K562 (cell line): ENCODE measurements around the gene PSMD11. TPM values are rescaled to one million over a fixed set of nuclear protein-coding genes. Genes with fewer than 3 reads are reported as not detected.

ENCODE experiments used
- ATAC-seq: fragments of 200-7000 bp; cut with Tn5 transposase; 3 replicates; pipeline ENCODE4 v1.9.1; 2020; ENCODE audit warnings: moderate library complexity
- BruUV-seq: library from RNA; stranded (reverse); fragments of 400-500 nt; replicated peaks from 2 replicates; lab custom pipeline; 2021; lab: Mats Ljungman, UMichigan
- CTCF ChIA-PET: fragments of 300-600 bp; formaldehyde crosslinking; extraction: SDS; loops from one replicate; lab custom pipeline; 2021; ENCODE audit warnings: low intra/inter-chr PET ratio; lab: Yijun Ruan, JAX
- POLR2A ChIA-PET: fragments of 300-600, 350-650 bp; sonication (Branson Sonifier 250); formaldehyde crosslinking; extraction: SDS; loops from one replicate; lab custom pipeline; 2021; ENCODE audit warnings: antibody characterized with exemption, inconsistent platforms; lab: Yijun Ruan, JAX
- DNase-seq, 4 experiments: peaks; one replicate each; pipeline versions ENCODE4 v3.0.0 to v3.0.0-alpha.2; 2011 to 2018; ENCODE audit warnings: low spot score in 3 of 4, mixed read lengths in 3 of 4; ENCODE audit errors: extremely low read depth in 1 of 4
- FAIRE-seq: peaks from 2 replicates; lab custom pipeline; 2011; peaks lifted over from hg19 to GRCh38; lab: Jason Lieb, UNC
- H2AFZ ChIP-seq: 2 replicates; pipeline ENCODE4 v1.6.0; 2011; ENCODE audit warnings: low read depth, low read length, control low read depth, inconsistent platforms
- H3K27ac ChIP-seq: fragments of 200-600 bp; 3 replicates; pipeline ENCODE4 v1.8.0; 2011; ENCODE audit warnings: low read depth, mild to moderate bottlenecking, control low read depth, inconsistent platforms, low read length, moderate library complexity, mixed read lengths; ENCODE audit errors: extremely low read depth
- H3K27me3 ChIP-seq, 2 experiments: fragments of 300-600 bp in 1 of 2; 2 replicates in 1 of 2; 3 replicates in 1 of 2; pipeline versions ENCODE4 v1.6.0 to v1.8.0; 2011; ENCODE audit warnings: inconsistent platforms in 2 of 2, low read length in 2 of 2, mild to moderate bottlenecking in 1 of 2, mixed read lengths in 1 of 2, moderate library complexity in 1 of 2; ENCODE audit not compliant: control insufficient read depth in 2 of 2, insufficient read depth in 2 of 2
- H3K36me3 ChIP-seq: fragments of 300-600 bp; 3 replicates; pipeline ENCODE4 v1.8.0; 2011; ENCODE audit warnings: mild to moderate bottlenecking, low read length, inconsistent platforms; ENCODE audit not compliant: control insufficient read depth, insufficient read depth
- H3K4me1 ChIP-seq, 2 experiments: fragments of 200-600 bp in 1 of 2; replicated peaks in 1 of 2; 2 replicates in 1 of 2; 3 replicates in 1 of 2; pipeline versions ENCODE4 v1.5.1 to v1.8.0; 2011; ENCODE audit warnings: inconsistent platforms in 2 of 2, low read length in 2 of 2, mild to moderate bottlenecking in 1 of 2, mixed read lengths in 1 of 2, moderate library complexity in 1 of 2; ENCODE audit not compliant: control insufficient read depth in 2 of 2, insufficient read depth in 2 of 2
- H3K4me2 ChIP-seq: 2 replicates; pipeline ENCODE4 v1.6.1; 2011; ENCODE audit warnings: low read length, control low read depth, inconsistent platforms, mixed read lengths; ENCODE audit not compliant: insufficient read depth
- H3K4me3 ChIP-seq: fragments of 200-600 bp; sonication (generic), shearing (Covaris generic); 2 replicates; pipeline ENCODE4 v1.5.1; 2016; ENCODE audit warnings: control low read depth, inconsistent platforms
- H3K79me2 ChIP-seq: fragments of 200-600 bp; 3 replicates; pipeline ENCODE4 v1.8.0; 2011; ENCODE audit warnings: low read length, inconsistent platforms; ENCODE audit not compliant: control insufficient read depth, insufficient read depth
- H3K9ac ChIP-seq, 2 experiments: 2 replicates each; pipeline versions ENCODE4 v1.6.0 to v1.6.1; 2011; ENCODE audit warnings: low read depth in 2 of 2, low read length in 2 of 2, control low read depth in 1 of 2, inconsistent platforms in 1 of 2, mild to moderate bottlenecking in 1 of 2, mixed read lengths in 1 of 2; ENCODE audit not compliant: insufficient read depth in 1 of 2
- H3K9me1 ChIP-seq: one replicate; pipeline ENCODE4 v1.6.0; 2011; ENCODE audit warnings: inconsistent platforms, mild to moderate bottlenecking, low read length, moderate library complexity; ENCODE audit not compliant: control insufficient read depth, insufficient read depth
- H3K9me3 ChIP-seq: replicated peaks from 2 replicates; pipeline ENCODE4 v1.5.1; 2011; ENCODE audit warnings: low read depth, low read length, inconsistent platforms; ENCODE audit not compliant: control insufficient read depth, insufficient read depth
- H4K20me1 ChIP-seq: replicated peaks from 2 replicates; pipeline ENCODE4 v1.6.1; 2011; ENCODE audit warnings: low read length, inconsistent platforms, mixed read lengths; ENCODE audit not compliant: control insufficient read depth, insufficient read depth
- BMI1 ChIP-seq: fragments of 150-350 bp; IDR thresholded peaks from 2 replicates; pipeline ENCODE4 v1.6.1; 2014; ENCODE audit warnings: low read length
- CBX8 ChIP-seq: fragments of 200-600 bp; sonication (generic); IDR thresholded peaks from 2 replicates; pipeline ENCODE4 v1.6.1; 2012; ENCODE audit warnings: borderline replicate concordance, mixed run types, low read depth, mild to moderate bottlenecking, moderate library complexity, mixed read lengths, low read length, control low read depth, inconsistent platforms; ENCODE audit not compliant: poor library complexity, severe bottlenecking; ENCODE audit errors: extremely low read depth
- CHD2 ChIP-seq: IDR thresholded peaks from 2 replicates; pipeline ENCODE4 v1.6.1; 2011; ENCODE audit warnings: low read depth, low read length
- COPS2 ChIP-seq: fragments of 450-650 bp; conservative IDR thresholded peaks from 2 replicates; pipeline ENCODE4 v1.6.1; 2016; ENCODE audit warnings: mild to moderate bottlenecking, moderate library complexity
- FOSL1 ChIP-seq: fragments of 200-800 bp; sonication (Bioruptor generic); conservative IDR thresholded peaks from 2 replicates; pipeline ENCODE4 v1.6.1; 2016; ENCODE audit warnings: missing genetic modification characterization, missing compliant biosample characterization
- HEY1 ChIP-seq: fragments of 250-450 bp; sonication (Bioruptor Pico); IDR thresholded peaks from 2 replicates; pipeline ENCODE4 v1.5.0; 2020; ENCODE audit warnings: mild to moderate bottlenecking, moderate library complexity, borderline replicate concordance
- KLF13 ChIP-seq: fragments of 450-650 bp; IDR thresholded peaks from 2 replicates; pipeline ENCODE4 v1.6.1; 2016; ENCODE audit warnings: missing genetic modification characterization, low read depth, mild to moderate bottlenecking, missing compliant biosample characterization, moderate library complexity, borderline replicate concordance
- MIER1 ChIP-seq: fragments of 450-650 bp; IDR thresholded peaks from 2 replicates; pipeline ENCODE4 v1.6.1; 2016; ENCODE audit warnings: antibody characterized with exemption, mild to moderate bottlenecking, low read depth
- PCBP1 ChIP-seq: fragments of 200-400 bp; formaldehyde crosslinking; IDR thresholded peaks from 2 replicates; pipeline ENCODE4 v1.6.1; 2018; ENCODE audit warnings: mild to moderate bottlenecking, low read depth, low read length; ENCODE audit not compliant: poor library complexity, severe bottlenecking
- PHB2 ChIP-seq: fragments of 450-650 bp; IDR thresholded peaks from 2 replicates; pipeline ENCODE4 v1.6.1; 2017; ENCODE audit warnings: low read depth
- RNF2 ChIP-seq: sonication (generic); IDR thresholded peaks from 2 replicates; pipeline ENCODE4 v1.6.1; 2016
- SREBF1 ChIP-seq: fragments of 150-350 bp; IDR thresholded peaks from 2 replicates; pipeline ENCODE4 v1.6.1; 2014; ENCODE audit warnings: antibody characterized with exemption, low read depth, low read length, borderline replicate concordance
- TAF7 ChIP-seq: fragments of 450-650 bp; IDR thresholded peaks from 2 replicates; pipeline ENCODE4 v1.6.1; 2016; ENCODE audit warnings: missing genetic modification characterization, missing compliant biosample characterization
- XRCC4 ChIP-seq: IDR thresholded peaks from one replicate; pipeline ENCODE4 v1.6.1; 2011; ENCODE audit not compliant: insufficient read depth, insufficient read length; ENCODE audit errors: extremely low read depth
- ZFPM2 ChIP-seq: fragments of 250-450 bp; sonication (Bioruptor Pico); IDR thresholded peaks from 2 replicates; pipeline ENCODE4 v1.5.1; 2022; ENCODE audit warnings: mild to moderate bottlenecking
- ZNF766 ChIP-seq: fragments of 200-800 bp; sonication (Bioruptor generic); conservative IDR thresholded peaks from 2 replicates; pipeline ENCODE4 v1.6.1; 2016; ENCODE audit warnings: missing genetic modification characterization, missing compliant biosample characterization
- WGBS: fragments of 100-300 bp; shearing (Covaris generic); methylation state at CpG from one replicate; pipeline ENCODE4 v1.1.6; 2016; ENCODE audit warnings: low coverage, mixed read lengths; ENCODE audit not compliant: insufficient coverage; ENCODE audit errors: missing lambda C conversion rate; 5-methylcytosine and 5-hydroxymethylcytosine counted together
- in situ Hi-C: fragments of 300-500 bp; cut with MboI; formaldehyde crosslinking; loops from 4 replicates; pipeline ENCODE4 v1.15.0; 2018; ENCODE audit warnings: inconsistent platforms, mixed read lengths
- intact Hi-C: fragments of 100-400 bp; cut with micrococcal nuclease; formaldehyde crosslinking; loops from 2 replicates; pipeline ENCODE4 v1.14.2; 2022
- polyA plus RNA-seq, 8 experiments: library from polyadenylated mRNA; depleted of rRNA in 4 of 8; stranded (reverse) in 5 of 8; unstranded in 3 of 8; fragments of >200 nt; fragmentation: Nextera tagmentation in 2 of 8; fragmentation: Illumina TruSeq in 1 of 8; extraction: Ambion mirVana in 2 of 8; extraction: Trizol in 1 of 8; gene quantifications; 2 replicates each; pipeline versions ENCODE4 v1.2.1 to v1.2.3, GENCODE V29; 2011 to 2014; ENCODE audit warnings: inconsistent platforms in 1 of 8, missing spikeins in 1 of 8
- total RNA-seq, 7 experiments: library from RNA; depleted of rRNA in 6 of 7; stranded (reverse); fragments of >200 nt in 6 of 7; fragmentation: Illumina TruSeq in 2 of 7; extraction: Trizol in 2 of 7; gene quantifications; 2 replicates each; pipeline versions ENCODE4 v1.2.1 to v1.2.3, GENCODE V29; 2011 to 2021; ENCODE audit warnings: low replicate concordance in 1 of 7
- TF ChIP-seq, protein P1 (sequence below): fragments of 250-450 bp; sonication (Bioruptor Pico); IDR thresholded peaks from 2 replicates; pipeline ENCODE4 v1.8.0; 2022; ENCODE audit warnings: inconsistent platforms
- TF ChIP-seq, protein P2 (sequence below): sonication (generic); formaldehyde crosslinking; IDR thresholded peaks from 2 replicates; pipeline ENCODE4 v1.8.0; 2022; ENCODE audit warnings: mild to moderate bottlenecking, missing genetic modification reagents
- TF ChIP-seq, protein P3 (sequence below): IDR thresholded peaks from 2 replicates; pipeline ENCODE4 v1.6.1; 2012; ENCODE audit warnings: low read depth, low read length, improper control_type of control experiment, borderline replicate concordance

Gene PSMD11
- total and polyA plus RNA-seq, 9 of the 15 experiments (the other 6 are each of a cell fraction or from before 2014, with no cell fraction given), result 104 to 378 (median 158) TPM

DNA sequence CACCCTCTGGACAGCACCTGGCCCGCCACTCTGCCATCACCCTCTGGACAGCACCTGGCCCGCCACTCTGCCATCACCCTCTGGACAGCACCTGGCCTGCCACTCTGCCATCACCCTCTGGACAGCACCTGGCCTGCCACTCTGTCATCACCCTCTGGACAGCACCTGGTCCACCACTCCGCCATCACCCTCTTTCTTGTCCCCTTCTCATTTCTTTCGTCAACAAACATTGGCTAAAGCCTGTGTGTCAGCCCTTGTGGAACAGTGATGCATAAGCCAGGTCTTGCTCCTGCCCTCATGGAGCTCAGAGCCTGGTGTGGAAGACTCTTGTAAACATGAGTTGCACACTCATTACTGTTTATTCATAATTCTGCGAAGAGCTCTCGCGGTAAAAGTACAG lies 73.7 kb downstream of the PSMD11 start:
- no peak overlapping the region for H3K27ac ChIP-seq
- 81% methylated on average over 5 of the region's 7 CpGs for WGBS
- no peak overlapping the region for H2AFZ ChIP-seq
- H3K4me2 ChIP-seq, result no peak overlapping the region
- H3K9me1 ChIP-seq, result no peaks in the 10 kb centered on the region
- no peaks in the 10 kb centered on the region for H4K20me1 ChIP-seq
- POLR2A ChIA-PET, result interaction anchor here (0.7 kb wide), 1 partner anchor 1859 kb away, joined by 3 read pairs; no protein-coding TSS in a partner anchor
- peaks cover 0 to 4% of the 10 kb centered on the region in 2 experiments; a peak in 1 of 5 replicates for H3K4me1 ChIP-seq
- CTCF ChIA-PET, result no interaction called here
- DNase-seq, result no peak
- no peak for FAIRE-seq
- H3K27me3 ChIP-seq, result no peaks in the 10 kb centered on the region
- no peak overlapping the region for H3K4me3 ChIP-seq
- H3K9ac ChIP-seq, result no peak overlapping the region
- in situ Hi-C loops (no loop called here), intact Hi-C loops (no loop called here)
- no peak for ATAC-seq
- BruUV-seq, result no TSS peak
- no peaks in the 10 kb centered on the region for H3K36me3 ChIP-seq
- H3K79me2 ChIP-seq, result no peaks in the 10 kb centered on the region
- H3K9me3 ChIP-seq, result no peaks in the 10 kb centered on the region
- no peak for TF ChIP-seq ZFPM2 (CRISPR knock-in tag)
- TF ChIP-seq PHB2, result no peak
- no peak for TF ChIP-seq RNF2
- no peak for TF ChIP-seq HEY1 (CRISPR knock-in tag)
- TF ChIP-seq KLF13 (tag), result no peak
- TF ChIP-seq, protein P1, sequence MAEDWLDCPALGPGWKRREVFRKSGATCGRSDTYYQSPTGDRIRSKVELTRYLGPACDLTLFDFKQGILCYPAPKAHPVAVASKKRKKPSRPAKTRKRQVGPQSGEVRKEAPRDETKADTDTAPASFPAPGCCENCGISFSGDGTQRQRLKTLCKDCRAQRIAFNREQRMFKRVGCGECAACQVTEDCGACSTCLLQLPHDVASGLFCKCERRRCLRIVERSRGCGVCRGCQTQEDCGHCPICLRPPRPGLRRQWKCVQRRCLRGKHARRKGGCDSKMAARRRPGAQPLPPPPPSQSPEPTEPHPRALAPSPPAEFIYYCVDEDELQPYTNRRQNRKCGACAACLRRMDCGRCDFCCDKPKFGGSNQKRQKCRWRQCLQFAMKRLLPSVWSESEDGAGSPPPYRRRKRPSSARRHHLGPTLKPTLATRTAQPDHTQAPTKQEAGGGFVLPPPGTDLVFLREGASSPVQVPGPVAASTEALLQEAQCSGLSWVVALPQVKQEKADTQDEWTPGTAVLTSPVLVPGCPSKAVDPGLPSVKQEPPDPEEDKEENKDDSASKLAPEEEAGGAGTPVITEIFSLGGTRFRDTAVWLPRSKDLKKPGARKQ (CRISPR knock-in tag), result no peak
- TF ChIP-seq, protein P2, sequence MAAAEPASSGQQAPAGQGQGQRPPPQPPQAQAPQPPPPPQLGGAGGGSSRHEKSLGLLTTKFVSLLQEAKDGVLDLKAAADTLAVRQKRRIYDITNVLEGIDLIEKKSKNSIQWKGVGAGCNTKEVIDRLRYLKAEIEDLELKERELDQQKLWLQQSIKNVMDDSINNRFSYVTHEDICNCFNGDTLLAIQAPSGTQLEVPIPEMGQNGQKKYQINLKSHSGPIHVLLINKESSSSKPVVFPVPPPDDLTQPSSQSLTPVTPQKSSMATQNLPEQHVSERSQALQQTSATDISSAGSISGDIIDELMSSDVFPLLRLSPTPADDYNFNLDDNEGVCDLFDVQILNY (CRISPR knock-in tag), result no peak
- no peak for TF ChIP-seq COPS2
- no peak for TF ChIP-seq SREBF1
- no peak for TF ChIP-seq CHD2
- no peak for TF ChIP-seq FOSL1 (tag)
- TF ChIP-seq CBX8, result no peak
- TF ChIP-seq TAF7 (tag), result no peak
- no peak for TF ChIP-seq XRCC4
- TF ChIP-seq, protein P3, sequence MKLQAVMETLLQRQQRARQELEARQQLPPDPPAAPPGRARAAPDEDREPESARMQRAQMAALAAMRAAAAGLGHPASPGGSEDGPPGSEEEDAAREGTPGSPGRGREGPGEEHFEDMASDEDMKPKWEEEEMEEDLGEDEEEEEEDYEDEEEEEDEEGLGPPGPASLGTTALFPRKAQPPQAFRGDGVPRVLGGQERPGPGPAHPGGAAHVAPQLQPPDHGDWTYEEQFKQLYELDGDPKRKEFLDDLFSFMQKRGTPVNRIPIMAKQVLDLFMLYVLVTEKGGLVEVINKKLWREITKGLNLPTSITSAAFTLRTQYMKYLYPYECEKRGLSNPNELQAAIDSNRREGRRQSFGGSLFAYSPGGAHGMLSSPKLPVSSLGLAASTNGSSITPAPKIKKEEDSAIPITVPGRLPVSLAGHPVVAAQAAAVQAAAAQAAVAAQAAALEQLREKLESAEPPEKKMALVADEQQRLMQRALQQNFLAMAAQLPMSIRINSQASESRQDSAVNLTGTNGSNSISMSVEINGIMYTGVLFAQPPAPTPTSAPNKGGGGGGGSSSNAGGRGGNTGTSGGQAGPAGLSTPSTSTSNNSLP, result no peak
- TF ChIP-seq BMI1, result no peak
- TF ChIP-seq MIER1, result no peak
- no peak for TF ChIP-seq ZNF766 (CRISPR knock-in tag)
- TF ChIP-seq PCBP1, result no peak
